ENCODE results near the gene CEP170B.
A peak's percentile ranks its signal among the peaks of the same experiment; 100 is the strongest.

CEP170B gene

DNA sequence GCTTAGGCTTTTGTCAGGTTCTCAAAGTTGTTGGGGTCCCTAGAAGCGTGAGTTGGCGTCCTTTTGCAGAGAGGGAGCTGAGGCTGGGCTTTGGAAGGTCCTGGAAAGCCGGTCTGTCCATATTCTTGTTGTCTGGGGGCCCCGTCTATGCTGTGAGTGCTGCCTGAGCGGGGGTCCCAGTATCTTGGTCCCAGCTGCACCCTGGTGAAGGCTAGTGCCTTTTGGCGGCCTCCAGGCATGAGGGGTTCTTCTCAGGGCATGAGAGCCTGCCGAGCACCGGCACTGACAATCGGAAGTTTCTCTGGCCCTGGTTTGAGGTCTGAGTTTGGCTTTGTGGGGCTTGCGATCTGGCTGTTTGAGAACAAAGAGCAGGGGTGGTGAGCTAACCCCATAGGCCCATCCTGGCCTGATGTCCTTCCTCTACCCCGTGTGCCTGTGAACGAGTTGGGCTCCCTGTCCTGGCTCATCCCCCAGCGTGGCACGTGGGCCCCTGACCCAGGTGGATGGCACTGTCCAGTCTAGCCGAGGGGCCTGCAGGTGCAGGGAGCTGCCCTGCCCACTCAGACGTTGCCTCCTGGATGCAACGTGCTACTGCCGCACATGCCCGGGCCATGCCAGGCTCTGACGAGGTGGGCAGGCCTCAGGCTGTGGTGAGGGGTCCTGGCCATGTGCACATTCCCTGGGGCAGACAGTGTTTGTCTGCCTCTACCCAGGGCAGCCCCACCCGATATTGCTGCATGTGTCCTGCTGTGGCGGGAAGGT lies 3.9 kb downstream of the CEP170B start:
- peaks cover 24% of the 10 kb centered on the region for H3K27me3 ChIP-seq (ENCODE audit: insufficient read depth, poor library complexity, severe bottlenecking)
- no peak overlapping the region for H3K27ac ChIP-seq (replicated peaks)
- TF ChIP-seq REST (IDR thresholded peaks at IDR 0.05; ENCODE audit: insufficient replicate concordance, low read depth) (no peak), CTCF (IDR thresholded peaks at IDR 0.05; ENCODE audit: insufficient read depth, low read length) (no peak), SPI1 (IDR thresholded peaks at IDR 0.05; ENCODE audit: borderline replicate concordance, low read depth) (no peak), POLR2AphosphoS5 (IDR thresholded peaks at IDR 0.05; ENCODE audit: low read depth) (no peak), GABPA (IDR thresholded peaks at IDR 0.05; ENCODE audit: low read depth) (no peak)
- no peak for DNase-seq (ENCODE audit: low read depth in 1 of 2, low spot score in 1 of 2)
- H3K4me3 ChIP-seq (replicated peaks; ENCODE audit: insufficient read depth, low read length), result no peak overlapping the region

- DNase-seq (ENCODE audit: low read depth in 1 of 2, low spot score in 1 of 2), result no peak
- no peak overlapping the region for H3K27ac ChIP-seq (replicated peaks)
- no peak overlapping the region for H3K4me3 ChIP-seq (replicated peaks; ENCODE audit: insufficient read depth, low read length)
- no peak for TF ChIP-seq CTCF (IDR thresholded peaks at IDR 0.05; ENCODE audit: insufficient read depth, low read length)
- H3K27me3 ChIP-seq (ENCODE audit: insufficient read depth, poor library complexity, severe bottlenecking), result peaks cover 16% of the 10 kb centered on the region
These were observed 4.8 kb downstream of the CEP170B start for GRCh38 chr14:104869669-104870367.

DNA sequence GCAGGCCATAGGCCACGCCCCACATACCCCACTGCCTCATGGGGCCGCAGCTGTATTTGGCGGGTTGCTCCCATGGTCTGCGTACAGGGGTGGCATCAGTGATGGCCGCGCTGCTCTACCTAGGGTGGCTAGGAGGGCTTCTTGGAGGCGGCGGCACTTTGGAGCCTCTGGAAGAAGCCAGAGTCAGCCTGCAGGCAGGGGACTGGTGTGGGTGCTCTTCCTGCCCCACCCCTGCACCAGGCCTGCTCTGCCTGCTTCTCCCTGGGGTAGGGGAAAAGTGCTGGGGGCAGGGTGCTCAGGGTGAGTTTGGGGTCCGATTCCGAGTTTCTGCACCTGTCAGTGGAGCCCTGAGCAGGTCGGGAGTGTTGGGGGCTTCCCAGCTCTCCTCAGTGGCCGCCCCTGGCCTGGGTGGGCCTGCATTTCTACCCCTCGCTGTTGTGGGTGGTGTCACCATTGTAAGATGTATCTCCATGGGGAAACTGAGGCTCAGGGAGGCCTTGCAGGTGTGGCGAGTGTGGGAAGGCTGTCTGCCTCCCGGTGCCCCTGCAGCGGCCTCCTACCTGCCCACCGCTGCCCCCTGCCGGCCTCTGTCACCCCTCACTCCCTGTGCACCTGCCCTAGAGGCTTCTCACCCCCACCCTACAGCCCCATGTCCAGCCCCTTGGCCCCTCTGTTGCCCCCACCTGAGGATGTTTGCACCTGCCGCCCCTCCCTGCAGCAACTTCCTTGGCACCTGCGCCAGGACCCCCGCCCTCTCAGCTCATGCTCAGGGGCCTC lies 5.5 kb downstream of the CEP170B start:
- Histone ChIP-seq H3K4me3 (replicated peaks; ENCODE audit: insufficient read depth, low read length) (no peak overlapping the region), H3K27ac (replicated peaks) (no peak overlapping the region), H3K27me3 (ENCODE audit: insufficient read depth, poor library complexity, severe bottlenecking) (peaks cover 16% of the 10 kb centered on the region)
- peak in 1 of 2 experiments; percentile 29 for DNase-seq (ENCODE audit: low read depth in 1 of 2, low spot score in 1 of 2)
- TF ChIP-seq POLR2AphosphoS5 (IDR thresholded peaks at IDR 0.05; ENCODE audit: low read depth) (no peak), SPI1 (IDR thresholded peaks at IDR 0.05; ENCODE audit: borderline replicate concordance, low read depth) (no peak), CTCF (IDR thresholded peaks at IDR 0.05; ENCODE audit: insufficient read depth, low read length) (peak; percentile 4)

DNA sequence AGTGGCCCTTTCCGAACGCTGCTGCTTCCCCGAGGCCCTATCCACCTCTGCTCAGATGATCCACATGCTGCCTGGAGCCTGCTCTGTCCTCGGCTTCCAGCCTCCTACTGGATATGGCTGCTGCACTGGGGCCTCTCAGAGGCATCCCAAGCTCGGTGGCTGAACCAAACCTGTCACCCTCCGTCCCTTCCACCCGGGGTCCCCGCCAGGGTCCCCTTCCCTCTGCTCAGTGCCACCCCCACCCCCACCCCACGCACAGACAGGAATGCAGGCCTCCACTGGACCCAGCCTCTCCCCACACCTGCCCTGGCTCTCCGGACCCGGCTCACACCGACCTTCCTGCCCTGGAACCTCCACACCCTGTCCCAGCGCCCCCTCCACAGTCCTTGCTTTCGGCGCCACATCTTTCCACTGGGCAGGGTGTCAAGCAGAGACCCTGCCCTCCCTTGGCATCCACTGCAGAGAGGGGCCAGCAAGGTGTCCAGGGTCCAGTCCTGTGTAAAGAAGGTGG lies 6.1 kb downstream of the CEP170B start:
- Histone ChIP-seq H3K27ac (replicated peaks) (no peak overlapping the region), H3K4me3 (replicated peaks; ENCODE audit: insufficient read depth, low read length) (no peak overlapping the region), H3K27me3 (ENCODE audit: insufficient read depth, poor library complexity, severe bottlenecking) (peaks cover 10% of the 10 kb centered on the region)
- DNase-seq (ENCODE audit: low read depth in 1 of 2, low spot score in 1 of 2), result no peak
- TF ChIP-seq CTCF (IDR thresholded peaks at IDR 0.05; ENCODE audit: insufficient read depth, low read length) (no peak), GABPA (IDR thresholded peaks at IDR 0.05; ENCODE audit: low read depth) (no peak), REST (IDR thresholded peaks at IDR 0.05; ENCODE audit: insufficient replicate concordance, low read depth) (no peak), SPI1 (IDR thresholded peaks at IDR 0.05; ENCODE audit: borderline replicate concordance, low read depth) (no peak), POLR2AphosphoS5 (IDR thresholded peaks at IDR 0.05; ENCODE audit: low read depth) (no peak)
